Measurements from ENCODE around the gene HBEGF. TPM values are rescaled to one million over a fixed set of nuclear protein-coding genes. Genes with fewer than 3 reads are reported as not detected.

HBEGF gene
- total RNA-seq, 2 experiments from 2014 or later, result 4.7 to 20.2 TPM

DNA sequence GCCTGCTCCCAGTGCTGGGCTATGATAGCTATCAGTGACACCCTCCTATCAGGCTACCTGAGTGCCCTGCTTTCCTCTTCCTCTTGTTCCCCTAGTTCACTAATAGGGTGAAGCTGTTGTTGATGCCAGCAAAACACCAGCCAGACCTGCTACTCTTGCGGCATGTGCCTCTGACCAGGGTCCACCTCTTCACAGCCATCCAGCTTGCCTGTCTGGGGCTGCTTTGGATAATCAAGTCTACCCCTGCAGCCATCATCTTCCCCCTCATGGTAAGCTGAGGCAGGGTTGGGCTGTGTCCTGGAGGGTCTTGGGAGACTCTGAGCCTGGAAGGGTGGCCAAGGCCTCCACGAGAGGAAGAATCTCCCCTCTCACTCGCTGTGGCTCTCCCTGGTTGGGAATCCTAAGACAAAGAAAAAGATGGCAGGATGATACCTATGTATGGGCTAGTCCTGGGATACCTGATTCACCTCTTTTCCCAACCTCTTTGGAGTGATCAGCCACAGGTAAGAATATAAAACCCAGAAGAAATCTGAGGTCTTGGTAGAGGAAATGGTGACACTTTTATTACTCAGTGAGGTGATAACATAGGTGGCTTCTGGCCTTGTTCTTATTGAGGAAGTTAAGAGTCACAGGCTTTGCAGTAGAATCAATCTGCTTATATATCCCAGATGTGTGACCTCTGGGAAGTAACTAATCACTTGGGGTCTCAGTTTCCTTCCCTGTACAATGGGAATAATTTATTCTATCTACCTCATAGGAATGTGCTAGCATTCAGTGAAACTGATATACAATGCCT, 25.2 kb upstream of the HBEGF start:
- intact Hi-C loops (cut with micrococcal nuclease; ENCODE audit: unreplicated experiment), result loop anchor here (5.0 kb wide), 1 partner anchor 266 kb away; the partner anchor contains the start of gene TMCO6
- Histone ChIP-seq H3K4me3 (ENCODE audit: low read depth, low read length, poor library complexity, severe bottlenecking) (no peak overlapping the region), H3K27ac (ENCODE audit: low read depth, low read length, poor library complexity, severe bottlenecking) (no peak overlapping the region), H3K4me1 (ENCODE audit: insufficient read depth, low read length, poor library complexity, severe bottlenecking) (no peaks in the 10 kb centered on the region), H3K9me2 (ENCODE audit: insufficient read depth, low read length) (no peaks in the 10 kb centered on the region), H3K9me3 (ENCODE audit: low read length) (no peaks in the 10 kb centered on the region), H2AFZ (ENCODE audit: low read length) (no peak overlapping the region), H3K4me2 (ENCODE audit: low read length) (no peak overlapping the region), H4K20me1 (ENCODE audit: insufficient read depth, low read length) (no peaks in the 10 kb centered on the region), H3K79me2 (ENCODE audit: insufficient read depth, low read depth, low read length) (no peaks in the 10 kb centered on the region), H3K36me3 (ENCODE audit: insufficient read depth, low read length) (no peaks in the 10 kb centered on the region)
- BruUV-seq (replicated peaks), result no TSS peak
- no peak for DNase-seq (ENCODE audit: low spot score)
- CTCF ChIA-PET (ENCODE audit: unreplicated experiment), result interaction anchor here (1.5 kb wide), 1 partner anchor 21 kb away, joined by 3 read pairs; no protein-coding TSS in a partner anchor
- POLR2A ChIA-PET, result interaction anchor here (0.7 kb wide), 1 partner anchor 140 kb away, joined by 3 read pairs; no protein-coding TSS in a partner anchor
- TF ChIP-seq, protein P1, sequence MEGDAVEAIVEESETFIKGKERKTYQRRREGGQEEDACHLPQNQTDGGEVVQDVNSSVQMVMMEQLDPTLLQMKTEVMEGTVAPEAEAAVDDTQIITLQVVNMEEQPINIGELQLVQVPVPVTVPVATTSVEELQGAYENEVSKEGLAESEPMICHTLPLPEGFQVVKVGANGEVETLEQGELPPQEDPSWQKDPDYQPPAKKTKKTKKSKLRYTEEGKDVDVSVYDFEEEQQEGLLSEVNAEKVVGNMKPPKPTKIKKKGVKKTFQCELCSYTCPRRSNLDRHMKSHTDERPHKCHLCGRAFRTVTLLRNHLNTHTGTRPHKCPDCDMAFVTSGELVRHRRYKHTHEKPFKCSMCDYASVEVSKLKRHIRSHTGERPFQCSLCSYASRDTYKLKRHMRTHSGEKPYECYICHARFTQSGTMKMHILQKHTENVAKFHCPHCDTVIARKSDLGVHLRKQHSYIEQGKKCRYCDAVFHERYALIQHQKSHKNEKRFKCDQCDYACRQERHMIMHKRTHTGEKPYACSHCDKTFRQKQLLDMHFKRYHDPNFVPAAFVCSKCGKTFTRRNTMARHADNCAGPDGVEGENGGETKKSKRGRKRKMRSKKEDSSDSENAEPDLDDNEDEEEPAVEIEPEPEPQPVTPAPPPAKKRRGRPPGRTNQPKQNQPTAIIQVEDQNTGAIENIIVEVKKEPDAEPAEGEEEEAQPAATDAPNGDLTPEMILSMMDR (conservative IDR thresholded peaks at IDR 0.05; ENCODE audit: low read length), result no peak
- no peak for TF ChIP-seq EZH2phosphoT487 (IDR thresholded peaks at IDR 0.05; ENCODE audit: borderline replicate concordance, low read depth, low read length)

DNA sequence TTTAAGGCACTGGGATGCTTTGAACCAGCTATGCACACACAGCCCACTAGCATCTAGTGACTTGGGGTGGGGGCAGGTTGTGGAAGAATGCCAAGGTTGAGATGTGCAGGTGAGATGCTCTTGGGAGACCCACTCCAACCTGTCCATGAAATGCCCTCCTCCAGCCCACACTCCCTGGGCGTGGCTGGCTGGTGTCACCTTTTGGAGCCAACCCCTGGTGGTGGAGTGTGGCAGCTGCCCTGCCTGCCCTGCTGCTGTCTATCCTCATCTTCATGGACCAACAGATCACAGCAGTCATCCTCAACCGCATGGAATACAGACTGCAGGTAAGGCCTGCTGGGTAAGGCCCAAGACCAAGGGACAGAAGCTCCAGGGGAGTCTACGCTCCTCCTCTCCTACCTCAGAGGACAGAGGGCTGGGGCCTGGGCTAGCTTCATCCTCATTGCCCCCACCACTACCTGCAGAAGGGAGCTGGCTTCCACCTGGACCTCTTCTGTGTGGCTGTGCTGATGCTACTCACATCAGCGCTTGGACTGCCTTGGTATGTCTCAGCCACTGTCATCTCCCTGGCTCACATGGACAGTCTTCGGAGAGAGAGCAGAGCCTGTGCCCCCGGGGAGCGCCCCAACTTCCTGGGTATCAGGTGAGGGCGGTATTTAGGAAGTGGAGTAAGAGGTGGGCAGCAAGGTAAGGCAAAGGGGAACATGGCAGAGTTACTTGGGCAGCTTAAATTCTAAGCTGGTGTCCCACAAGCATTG, 21.0 kb upstream of the HBEGF start:
- CTCF ChIA-PET (ENCODE audit: unreplicated experiment), result no interaction called here

More for the DNA sequence above, 21.0 kb upstream of the HBEGF start:
- Histone ChIP-seq H2AFZ (ENCODE audit: low read length) (no peak overlapping the region), H3K4me1 (ENCODE audit: insufficient read depth, low read length, poor library complexity, severe bottlenecking) (peaks cover 3% of the 10 kb centered on the region), H3K9me3 (ENCODE audit: low read length) (no peaks in the 10 kb centered on the region), H3K4me3 (ENCODE audit: low read depth, low read length, poor library complexity, severe bottlenecking) (no peak overlapping the region), H3K79me2 (ENCODE audit: insufficient read depth, low read depth, low read length) (no peaks in the 10 kb centered on the region), H3K9me2 (ENCODE audit: insufficient read depth, low read length) (no peaks in the 10 kb centered on the region), H3K36me3 (ENCODE audit: insufficient read depth, low read length) (no peaks in the 10 kb centered on the region), H4K20me1 (ENCODE audit: insufficient read depth, low read length) (no peaks in the 10 kb centered on the region), H3K4me2 (ENCODE audit: low read length) (no peak overlapping the region), H3K27ac (ENCODE audit: low read depth, low read length, poor library complexity, severe bottlenecking) (no peak overlapping the region)
- no peak for DNase-seq (ENCODE audit: low spot score)
- POLR2A ChIA-PET, result no interaction called here
- TF ChIP-seq EZH2phosphoT487 (IDR thresholded peaks at IDR 0.05; ENCODE audit: borderline replicate concordance, low read depth, low read length), result no peak
- TF ChIP-seq, protein P1 (conservative IDR thresholded peaks at IDR 0.05; ENCODE audit: low read length), result no peak
- BruUV-seq (replicated peaks), result no TSS peak
- intact Hi-C loops (cut with micrococcal nuclease; ENCODE audit: unreplicated experiment), result loop anchor here (10.0 kb wide), 1 partner anchor 187 kb away; the partner anchor contains the start of gene SRA1
